Suprapubic skin (tissue), 4 donors: ENCODE data around the gene DMKN. TPM values are rescaled to one million over a fixed set of nuclear protein-coding genes. Genes with fewer than 3 reads are reported as not detected.
"Not testable (repeated sequence)": the region's sequence is repeated elsewhere in the genome, so short reads cannot be mapped to it uniquely, and the experiment has no call there.

Experiments used
- DNase-seq, 2 donors: peaks; one replicate each; pipeline ENCODE4 v3.0.0-alpha.2; 2019; ENCODE audit warnings: low spot score in 2 of 2
- H3K27ac ChIP-seq: fragments of 200-600 bp; sonication (generic); one replicate; pipeline ENCODE4 v1.5.1; 2019
- H3K27me3 ChIP-seq: fragments of 200-600 bp; sonication (generic); one replicate; pipeline ENCODE4 v1.5.1; 2019
- H3K36me3 ChIP-seq: fragments of 200-600 bp; sonication (generic); one replicate; pipeline ENCODE4 v1.5.1; 2019
- H3K4me1 ChIP-seq: fragments of 200-600 bp; sonication (generic); one replicate; pipeline ENCODE4 v1.5.1; 2019
- H3K4me3 ChIP-seq: fragments of 200-600 bp; sonication (generic); one replicate; pipeline ENCODE4 v1.5.1; 2019; ENCODE audit warnings: mild to moderate bottlenecking
- H3K9me3 ChIP-seq: fragments of 200-600 bp; sonication (generic); one replicate; pipeline ENCODE4 v1.5.1; 2019
- EP300 ChIP-seq: sonication (generic); formaldehyde crosslinking; IDR thresholded peaks from one replicate; pipeline ENCODE4 v1.6.1; 2017; ENCODE audit warnings: antibody characterized with exemption
- POLR2A ChIP-seq, 2 donors: fragments of 450-650 bp; IDR thresholded peaks; one replicate each; pipeline ENCODE4 v1.6.1; 2017; ENCODE audit warnings: antibody characterized with exemption in 2 of 2, mild to moderate bottlenecking in 2 of 2, moderate library complexity in 2 of 2
- POLR2AphosphoS5 ChIP-seq, 3 donors: sonication (generic); formaldehyde crosslinking; IDR thresholded peaks; one replicate each; pipeline ENCODE4 v1.6.1; 2017; ENCODE audit warnings: antibody characterized with exemption in 3 of 3
- WGBS: methylation state at CpG from one replicate; pipeline ENCODE4 v1.1.5; 2018; 5-methylcytosine and 5-hydroxymethylcytosine counted together
- total RNA-seq, 4 donors: library from RNA; depleted of rRNA; stranded (reverse); fragments of >200 nt; gene quantifications; one replicate each; pipeline ENCODE4 v1.1.0, GENCODE V29; 2016
- TF ChIP-seq, protein P1 (sequence below), 2 donors: fragments of 200-600 bp in 1 of 2; fragments of 450-650 bp in 1 of 2; sonication (generic) in 1 of 2; IDR thresholded peaks; one replicate each; pipeline ENCODE4 v1.5.1; 2016 to 2019; ENCODE audit warnings: antibody characterized with exemption in 2 of 2, mild to moderate bottlenecking in 1 of 2, moderate library complexity in 1 of 2

The DMKN gene
- total RNA-seq, 4 donors from 2014 or later = 2,237 to 6,229 (median 5,437) TPM

DNA sequence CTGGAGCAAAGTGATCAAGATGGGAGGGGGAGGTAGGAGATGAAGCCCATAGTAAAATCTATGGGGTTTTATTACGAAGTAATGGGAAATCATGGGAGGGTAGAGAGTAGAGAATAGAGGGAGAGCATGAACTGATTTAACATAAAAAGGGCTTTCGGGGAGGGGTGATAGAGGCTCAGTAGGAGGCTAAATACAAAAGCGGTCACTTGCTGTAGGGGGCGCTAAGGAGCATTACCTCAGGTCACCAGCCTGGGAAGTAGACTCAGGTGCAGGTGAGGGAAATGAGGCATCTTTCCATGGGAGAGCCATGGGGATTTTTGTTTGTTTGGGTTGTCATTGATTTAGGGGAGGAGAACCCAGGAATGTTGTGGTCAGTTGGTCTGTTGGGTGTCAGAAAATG, 37.3 kb downstream of the DMKN start:
- peaks cover 9% of the 10 kb centered on the region for H3K4me1 ChIP-seq
- TF ChIP-seq POLR2A (IDR thresholded peaks at IDR 0.05) = no peak
- no peak for TF ChIP-seq POLR2AphosphoS5 (IDR thresholded peaks at IDR 0.05)
- TF ChIP-seq EP300 = no peak
- TF ChIP-seq, protein P1, sequence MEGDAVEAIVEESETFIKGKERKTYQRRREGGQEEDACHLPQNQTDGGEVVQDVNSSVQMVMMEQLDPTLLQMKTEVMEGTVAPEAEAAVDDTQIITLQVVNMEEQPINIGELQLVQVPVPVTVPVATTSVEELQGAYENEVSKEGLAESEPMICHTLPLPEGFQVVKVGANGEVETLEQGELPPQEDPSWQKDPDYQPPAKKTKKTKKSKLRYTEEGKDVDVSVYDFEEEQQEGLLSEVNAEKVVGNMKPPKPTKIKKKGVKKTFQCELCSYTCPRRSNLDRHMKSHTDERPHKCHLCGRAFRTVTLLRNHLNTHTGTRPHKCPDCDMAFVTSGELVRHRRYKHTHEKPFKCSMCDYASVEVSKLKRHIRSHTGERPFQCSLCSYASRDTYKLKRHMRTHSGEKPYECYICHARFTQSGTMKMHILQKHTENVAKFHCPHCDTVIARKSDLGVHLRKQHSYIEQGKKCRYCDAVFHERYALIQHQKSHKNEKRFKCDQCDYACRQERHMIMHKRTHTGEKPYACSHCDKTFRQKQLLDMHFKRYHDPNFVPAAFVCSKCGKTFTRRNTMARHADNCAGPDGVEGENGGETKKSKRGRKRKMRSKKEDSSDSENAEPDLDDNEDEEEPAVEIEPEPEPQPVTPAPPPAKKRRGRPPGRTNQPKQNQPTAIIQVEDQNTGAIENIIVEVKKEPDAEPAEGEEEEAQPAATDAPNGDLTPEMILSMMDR (IDR thresholded peaks at IDR 0.05) = no peak
- no peak overlapping the region for H3K4me3 ChIP-seq
- no peaks in the 10 kb centered on the region for H3K36me3 ChIP-seq
- H3K9me3 ChIP-seq = no peaks in the 10 kb centered on the region
- 62% methylated on average over 4 of the region's 4 CpGs for WGBS
- H3K27ac ChIP-seq = no peak overlapping the region
- DNase-seq = no peak
- H3K27me3 ChIP-seq = no peaks in the 10 kb centered on the region

DNA sequence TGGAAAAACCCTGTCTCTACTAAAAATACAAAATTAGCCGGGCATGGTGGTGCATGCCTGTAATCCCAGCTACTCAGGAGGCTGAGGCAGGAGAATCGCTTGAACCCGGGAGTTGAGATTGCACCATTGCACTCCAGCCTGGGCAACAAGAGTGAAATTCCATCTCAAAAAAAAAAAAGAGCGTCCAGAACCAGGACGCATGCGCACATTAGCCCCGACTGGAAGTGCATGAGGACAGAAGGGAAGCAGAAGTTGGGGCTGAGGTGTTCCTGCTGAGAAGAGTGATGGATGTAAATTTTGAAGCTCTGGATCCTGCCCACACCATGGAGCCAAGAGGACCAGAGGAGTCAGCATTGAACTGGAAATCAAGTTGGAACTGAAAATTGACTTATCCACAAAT, 38.9 kb downstream of the DMKN start:
- H3K27me3 ChIP-seq, H3K4me3 ChIP-seq, DNase-seq, H3K27ac ChIP-seq, H3K9me3 ChIP-seq, H3K36me3 ChIP-seq, H3K4me1 ChIP-seq: not testable (repeated sequence)
- WGBS = 96% methylated on average over 7 of the region's 7 CpGs

DNA sequence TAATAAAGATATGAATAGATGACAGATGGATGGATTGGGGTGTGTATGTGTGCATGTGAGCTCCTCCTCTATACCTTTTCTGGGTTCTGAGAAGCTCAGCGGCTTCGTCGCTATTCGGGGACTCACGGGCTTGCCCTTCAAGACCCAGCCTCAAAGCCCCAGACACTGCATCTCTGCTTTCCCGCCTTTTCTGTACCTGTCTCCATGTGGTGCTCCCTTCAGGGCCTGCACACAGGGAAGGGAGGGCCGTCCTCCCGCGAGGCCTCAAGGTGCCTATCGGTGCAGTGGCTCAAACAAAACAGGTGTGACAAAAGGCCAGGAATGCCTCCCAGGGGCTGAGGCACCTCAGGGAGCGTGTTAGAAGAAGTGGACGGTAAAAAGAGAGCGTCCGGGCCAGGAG, 39.3 kb downstream of the DMKN start:
- Histone ChIP-seq H3K4me3 (no peak overlapping the region), H3K9me3 (no peaks in the 10 kb centered on the region), H3K4me1 (peaks cover 8% of the 10 kb centered on the region), H3K27ac (no peak overlapping the region), H3K27me3 (no peaks in the 10 kb centered on the region), H3K36me3 (no peaks in the 10 kb centered on the region)
- TF ChIP-seq EP300 (no peak), POLR2AphosphoS5 (IDR thresholded peaks at IDR 0.05) (no peak), POLR2A (IDR thresholded peaks at IDR 0.05) (no peak)
- TF ChIP-seq, protein P1 (IDR thresholded peaks at IDR 0.05) = no peak
- DNase-seq = no peak
- WGBS = 95% methylated on average over 14 of the region's 14 CpGs

DNA sequence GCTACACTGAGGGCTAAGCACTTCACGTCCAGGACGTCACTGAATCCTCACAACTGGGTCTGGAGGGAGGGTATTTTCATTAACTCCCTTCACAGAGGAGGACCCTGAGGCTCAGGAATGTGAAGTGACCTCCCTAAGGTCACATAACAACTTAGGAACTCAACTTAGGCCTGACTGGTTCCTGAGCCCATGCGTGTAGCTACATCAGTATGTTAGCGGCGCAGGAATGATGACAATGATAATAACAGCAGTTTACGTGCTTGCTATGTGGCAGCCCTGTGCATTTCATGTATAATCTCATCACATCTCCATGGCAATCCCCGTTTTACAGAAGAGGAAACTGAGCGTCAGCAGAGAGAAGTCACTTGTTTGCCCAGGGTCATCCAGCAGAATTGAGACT, 41.5 kb downstream of the DMKN start:
- no peak for TF ChIP-seq POLR2AphosphoS5 (IDR thresholded peaks at IDR 0.05)
- TF ChIP-seq EP300 = no peak
- TF ChIP-seq, protein P1 (IDR thresholded peaks at IDR 0.05) = no peak
- no peak for TF ChIP-seq POLR2A (IDR thresholded peaks at IDR 0.05)
- no peak for DNase-seq
- no peak overlapping the region for H3K27ac ChIP-seq
- H3K4me1 ChIP-seq = no peaks in the 10 kb centered on the region
- H3K27me3 ChIP-seq = no peaks in the 10 kb centered on the region
- no peaks in the 10 kb centered on the region for H3K36me3 ChIP-seq
- no peaks in the 10 kb centered on the region for H3K9me3 ChIP-seq
- WGBS = 93% methylated on average over 8 of the region's 8 CpGs
- no peak overlapping the region for H3K4me3 ChIP-seq

DNA sequence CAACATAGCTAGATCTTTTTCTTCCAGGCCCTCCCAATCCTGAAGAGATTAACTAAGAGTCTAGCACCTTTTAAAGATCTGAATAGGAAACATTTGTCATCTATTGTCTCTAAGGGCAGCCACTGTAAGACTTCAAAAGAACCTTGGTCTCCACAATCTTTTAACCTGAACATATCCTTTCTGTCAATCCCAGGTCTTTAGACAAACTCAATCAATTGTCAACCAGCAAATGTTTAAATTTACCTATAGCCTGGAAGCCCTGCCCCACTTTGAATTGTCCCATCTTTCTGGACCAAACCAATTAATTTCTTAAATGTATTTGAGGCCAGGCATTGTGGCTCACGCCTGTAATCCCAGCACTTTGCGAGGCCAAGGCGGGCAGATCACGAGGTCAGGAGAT, 42.4 kb downstream of the DMKN start:
- not testable (repeated sequence) for H3K36me3 ChIP-seq, H3K4me3 ChIP-seq, H3K9me3 ChIP-seq, H3K27ac ChIP-seq, DNase-seq, H3K4me1 ChIP-seq, H3K27me3 ChIP-seq
- WGBS = 100% methylated on average over 4 of the region's 4 CpGs

DNA sequence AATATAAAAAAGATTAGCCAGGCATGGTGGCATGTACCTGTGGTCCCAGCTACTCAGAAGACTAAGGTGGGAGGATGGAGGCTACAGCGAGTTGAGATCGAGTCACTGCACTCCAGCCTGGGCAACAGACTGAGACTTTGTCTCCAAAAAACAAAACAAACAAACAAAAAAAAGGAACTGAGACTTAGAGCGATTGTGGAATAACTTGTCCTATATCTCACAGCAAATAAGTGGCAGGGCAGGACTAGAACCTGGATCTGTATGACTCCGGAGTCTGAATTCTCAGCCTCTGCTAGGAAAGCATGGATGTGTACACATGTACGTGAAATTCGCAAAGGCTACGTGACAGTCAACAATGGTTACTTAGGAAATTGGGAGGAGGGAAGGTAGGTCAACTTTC, 43.3 kb downstream of the DMKN start:
- no peak overlapping the region for H3K4me3 ChIP-seq
- no peaks in the 10 kb centered on the region for H3K9me3 ChIP-seq
- no peaks in the 10 kb centered on the region for H3K27me3 ChIP-seq
- no peaks in the 10 kb centered on the region for H3K4me1 ChIP-seq
- TF ChIP-seq, protein P1 (IDR thresholded peaks at IDR 0.05) = no peak
- TF ChIP-seq EP300 = no peak
- no peak for TF ChIP-seq POLR2AphosphoS5 (IDR thresholded peaks at IDR 0.05)
- TF ChIP-seq POLR2A (IDR thresholded peaks at IDR 0.05) = no peak
- DNase-seq = no peak
- WGBS = 88% methylated on average over 7 of the region's 7 CpGs
- H3K36me3 ChIP-seq = no peaks in the 10 kb centered on the region
- H3K27ac ChIP-seq = no peak overlapping the region
